Suppressor macrophage treated with lipopolysaccharide for 4 hours (primary cell): ENCODE measurements around the gene NUDT3.
"Not testable (repeated sequence)": the region's sequence is repeated elsewhere in the genome, so short reads cannot be mapped to it uniquely, and the experiment has no call there.

Experiments used
- DNase-seq: peaks from one replicate; pipeline ENCODE4 v3.0.0-alpha.2; 2020

NUDT3 gene

GRCh38 chr6:34365781-34366638 is 26.5 kb downstream of the NUDT3 start:
- DNase-seq: peak; percentile 67

GRCh38 chr6:34363681-34364075 is 28.8 kb downstream of the NUDT3 start:
- not testable (repeated sequence) for DNase-seq

GRCh38 chr6:34362909-34363680 is 29.4 kb downstream of the NUDT3 start:
- DNase-seq: no peak

- DNase-seq: no peak
Measured at GRCh38 chr6:34362176-34362575, 30.3 kb downstream of the NUDT3 start.

GRCh38 chr6:34360556-34360955 is 31.9 kb downstream of the NUDT3 start:
- DNase-seq: no peak

- no peak for DNase-seq
Measured at GRCh38 chr6:34359418-34360158, 32.9 kb downstream of the NUDT3 start.

- DNase-seq: no peak
Measured at GRCh38 chr6:34358389-34358905, 34.0 kb downstream of the NUDT3 start.

GRCh38 chr6:34357937-34358336 is 34.5 kb downstream of the NUDT3 start:
- no peak for DNase-seq

GRCh38 chr6:34355889-34356288 is 36.6 kb downstream of the NUDT3 start:
- no peak for DNase-seq

GRCh38 chr6:34354230-34354629 is 38.2 kb downstream of the NUDT3 start:
- DNase-seq: not testable (repeated sequence)

- not testable (repeated sequence) for DNase-seq
Measured at GRCh38 chr6:34353530-34353929, 38.9 kb downstream of the NUDT3 start.

GRCh38 chr6:34352305-34352937 is 40.0 kb downstream of the NUDT3 start:
- no peak for DNase-seq

GRCh38 chr6:34350934-34351217 is 41.6 kb downstream of the NUDT3 start:
- no peak for DNase-seq

- DNase-seq: peak; percentile 43
Measured at GRCh38 chr6:34350137-34350933, 42.1 kb downstream of the NUDT3 start.

- DNase-seq: peak; percentile 41
Measured at GRCh38 chr6:34349211-34349610, 43.3 kb downstream of the NUDT3 start.

- DNase-seq: no peak
Measured at GRCh38 chr6:34347303-34347702, 45.2 kb downstream of the NUDT3 start.

GRCh38 chr6:34346175-34347119 is 46.0 kb downstream of the NUDT3 start:
- no peak for DNase-seq

- DNase-seq: peak; percentile 66
Measured at GRCh38 chr6:34343806-34344205, 48.7 kb downstream of the NUDT3 start.

- DNase-seq: no peak
Measured at GRCh38 chr6:34342247-34342646, 50.2 kb downstream of the NUDT3 start.

GRCh38 chr6:34341481-34341971 is 50.9 kb downstream of the NUDT3 start:
- DNase-seq: peak; percentile 56
